Testis (tissue), 3 donors: ENCODE results near the gene ARL14. TPM values are rescaled to one million over a fixed set of nuclear protein-coding genes. Genes with fewer than 3 reads are reported as not detected.

Experiments
- DNase-seq: peaks from one replicate; pipeline ENCODE4 v3.0.0-alpha.2; 2019
- H3K27ac ChIP-seq, 2 donors: fragments of 200-600 bp; sonication (generic); one replicate each; pipeline ENCODE4 v1.5.1; 2019
- H3K27me3 ChIP-seq: fragments of 200-600 bp; sonication (generic); one replicate; pipeline ENCODE4 v1.5.1; 2019
- H3K36me3 ChIP-seq: fragments of 200-600 bp; sonication (generic); one replicate; pipeline ENCODE4 v1.5.1; 2017; ENCODE audit warnings: low read depth; ENCODE audit errors: missing control alignments
- H3K4me1 ChIP-seq: fragments of 200-600 bp; sonication (generic); one replicate; pipeline ENCODE4 v1.5.1; 2019
- H3K4me3 ChIP-seq, 2 donors: fragments of 200-600 bp; sonication (generic); one replicate each; pipeline ENCODE4 v1.5.1; 2017 to 2019
- H3K9me3 ChIP-seq: fragments of 200-600 bp; sonication (generic); one replicate; pipeline ENCODE4 v1.5.1; 2017
- POLR2A ChIP-seq: fragments of 450-650 bp; IDR thresholded peaks from one replicate; pipeline ENCODE4 v1.6.1; 2017; ENCODE audit warnings: antibody characterized with exemption, mild to moderate bottlenecking, moderate library complexity
- WGBS, 2 donors: methylation state at CpG; one replicate each; pipeline ENCODE4 v1.1.5; 2018; 5-methylcytosine and 5-hydroxymethylcytosine counted together
- intact Hi-C: fragments of 100-400 bp; cut with DNase I; formaldehyde crosslinking; loops from one replicate; pipeline ENCODE4 v1.15.1; 2023; ENCODE audit warnings: low total_unique reads
- polyA plus RNA-seq: library from polyadenylated mRNA; stranded (reverse); fragments of 350-450 nt; fragmentation: Illumina TruSeq; extraction: RNeasy Lipid Tissue Mini Kit (QIAGEN cat#74804); gene quantifications from one replicate; pipeline ENCODE4 v1.2.3, GENCODE V29; 2014; ENCODE audit warnings: low read depth, low replicate concordance; ENCODE audit not compliant: insufficient read depth
- total RNA-seq, 2 donors: library from RNA; depleted of rRNA; stranded (reverse); fragments of >200 nt; gene quantifications; one replicate each; pipeline ENCODE4 v1.2.3, GENCODE V29; 2016
- TF ChIP-seq, protein P1 (sequence below), 3 experiments: fragments of 450-650 bp in 2 of 3; fragments of 200-600 bp in 1 of 3; sonication (generic) in 1 of 3; IDR thresholded peaks; one replicate each; pipeline ENCODE4 v1.5.1; 2016 to 2019; ENCODE audit warnings: antibody characterized with exemption in 3 of 3, mild to moderate bottlenecking in 2 of 3, moderate library complexity in 1 of 3

Gene ARL14
- total and polyA plus RNA-seq, 3 donors from 2014 or later: 0.31 TPM; not detected in 2

GRCh38 chr3:160648701-160649100 is 28.3 kb upstream of the ARL14 start:
- no peak for DNase-seq
- no peak overlapping the region for H3K4me3 ChIP-seq
- intact Hi-C loops: no loop called here
- no peak overlapping the region for H3K27ac ChIP-seq
- TF ChIP-seq, protein P1, sequence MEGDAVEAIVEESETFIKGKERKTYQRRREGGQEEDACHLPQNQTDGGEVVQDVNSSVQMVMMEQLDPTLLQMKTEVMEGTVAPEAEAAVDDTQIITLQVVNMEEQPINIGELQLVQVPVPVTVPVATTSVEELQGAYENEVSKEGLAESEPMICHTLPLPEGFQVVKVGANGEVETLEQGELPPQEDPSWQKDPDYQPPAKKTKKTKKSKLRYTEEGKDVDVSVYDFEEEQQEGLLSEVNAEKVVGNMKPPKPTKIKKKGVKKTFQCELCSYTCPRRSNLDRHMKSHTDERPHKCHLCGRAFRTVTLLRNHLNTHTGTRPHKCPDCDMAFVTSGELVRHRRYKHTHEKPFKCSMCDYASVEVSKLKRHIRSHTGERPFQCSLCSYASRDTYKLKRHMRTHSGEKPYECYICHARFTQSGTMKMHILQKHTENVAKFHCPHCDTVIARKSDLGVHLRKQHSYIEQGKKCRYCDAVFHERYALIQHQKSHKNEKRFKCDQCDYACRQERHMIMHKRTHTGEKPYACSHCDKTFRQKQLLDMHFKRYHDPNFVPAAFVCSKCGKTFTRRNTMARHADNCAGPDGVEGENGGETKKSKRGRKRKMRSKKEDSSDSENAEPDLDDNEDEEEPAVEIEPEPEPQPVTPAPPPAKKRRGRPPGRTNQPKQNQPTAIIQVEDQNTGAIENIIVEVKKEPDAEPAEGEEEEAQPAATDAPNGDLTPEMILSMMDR (IDR thresholded peaks at IDR 0.05): no peak
- no peak for TF ChIP-seq POLR2A
- no peaks in the 10 kb centered on the region for H3K36me3 ChIP-seq
- H3K9me3 ChIP-seq: no peaks in the 10 kb centered on the region
- H3K4me1 ChIP-seq: no peaks in the 10 kb centered on the region
- H3K27me3 ChIP-seq: no peaks in the 10 kb centered on the region

GRCh38 chr3:160649596-160649995 is 27.4 kb upstream of the ARL14 start:
- no peaks in the 10 kb centered on the region for H3K9me3 ChIP-seq
- no peak for DNase-seq
- 90 to 95% methylated on average over 3 of the region's 3 CpGs for WGBS, 2 donors
- no peaks in the 10 kb centered on the region for H3K36me3 ChIP-seq
- intact Hi-C loops: no loop called here
- no peak overlapping the region for H3K4me3 ChIP-seq
- no peaks in the 10 kb centered on the region for H3K4me1 ChIP-seq
- no peaks in the 10 kb centered on the region for H3K27me3 ChIP-seq
- no peak for TF ChIP-seq POLR2A
- TF ChIP-seq, protein P1 (IDR thresholded peaks at IDR 0.05): no peak
- no peak overlapping the region for H3K27ac ChIP-seq

GRCh38 chr3:160653512-160653911 is 23.4 kb upstream of the ARL14 start:
- Histone ChIP-seq H3K4me3 (no peak overlapping the region), H3K27ac (no peak overlapping the region), H3K4me1 (no peaks in the 10 kb centered on the region), H3K36me3 (no peaks in the 10 kb centered on the region), H3K9me3 (no peaks in the 10 kb centered on the region), H3K27me3 (no peaks in the 10 kb centered on the region)
- no peak for DNase-seq
- TF ChIP-seq, protein P1 (IDR thresholded peaks at IDR 0.05): no peak
- no peak for TF ChIP-seq POLR2A
- intact Hi-C loops: no loop called here

- no peaks in the 10 kb centered on the region for H3K9me3 ChIP-seq
- no peak overlapping the region for H3K4me3 ChIP-seq
- WGBS, 2 donors: 68 to 69% methylated on average over 5 of the region's 5 CpGs
- no peak overlapping the region for H3K27ac ChIP-seq
- no peaks in the 10 kb centered on the region for H3K27me3 ChIP-seq
- no peaks in the 10 kb centered on the region for H3K4me1 ChIP-seq
- intact Hi-C loops: no loop called here
- H3K36me3 ChIP-seq: no peaks in the 10 kb centered on the region
- no peak for DNase-seq
- no peak for TF ChIP-seq POLR2A
- TF ChIP-seq, protein P1 (IDR thresholded peaks at IDR 0.05): no peak
These were observed 16.1 kb upstream of the ARL14 start for GRCh38 chr3:160660902-160661301.

- DNase-seq: no peak
- H3K27ac ChIP-seq: no peak overlapping the region
- H3K4me3 ChIP-seq: no peak overlapping the region
- 64 to 71% methylated on average over 1 of the region's 1 CpG for WGBS, 2 donors
- H3K4me1 ChIP-seq: no peaks in the 10 kb centered on the region
- no peaks in the 10 kb centered on the region for H3K36me3 ChIP-seq
- TF ChIP-seq, protein P1 (IDR thresholded peaks at IDR 0.05): no peak
- no peak for TF ChIP-seq POLR2A
- intact Hi-C loops: no loop called here
- H3K27me3 ChIP-seq: no peaks in the 10 kb centered on the region
- H3K9me3 ChIP-seq: no peaks in the 10 kb centered on the region
These were observed 15.3 kb upstream of the ARL14 start for GRCh38 chr3:160661660-160662059.
